PC-9 (cell line): ENCODE data around the gene SNAPC2. TPM values are rescaled to one million over a fixed set of nuclear protein-coding genes. Genes with fewer than 3 reads are reported as not detected.

Experiments used
- BruUV-seq: library from RNA; stranded (reverse); fragments of 400-500 nt; replicated peaks from 2 replicates; lab custom pipeline; 2021; lab: Mats Ljungman, UMichigan
- CTCF ChIA-PET: fragments of 300-600 bp; sonication (Branson Sonifier 250); formaldehyde crosslinking; loops from one replicate; lab custom pipeline; 2022; ENCODE audit warnings: antibody characterized with exemption; lab: Charles Lee
- POLR2A ChIA-PET: fragments of 300-600 bp; sonication (Branson Sonifier 250); formaldehyde crosslinking; loops from one replicate; lab custom pipeline; 2022; ENCODE audit warnings: antibody characterized with exemption; ENCODE audit not compliant: unreplicated experiment; lab: Charles Lee
- DNase-seq, 2 experiments: peaks; one replicate each; pipeline versions ENCODE4 v3.0.0 to v3.0.0-alpha.2; 2015 to 2022; ENCODE audit warnings: mixed read lengths in 1 of 2
- H2AFZ ChIP-seq: fragments of 200-600 bp; sonication (generic); 2 replicates; pipeline ENCODE4 v1.8.1; 2017; ENCODE audit warnings: antibody characterized with exemption
- H3F3A ChIP-seq: fragments of 200-600 bp; sonication (generic); 2 replicates; pipeline ENCODE4 v1.8.1; 2017; ENCODE audit warnings: antibody characterized with exemption, mild to moderate bottlenecking, low read depth; ENCODE audit not compliant: insufficient read depth
- H3K27ac ChIP-seq: fragments of 200-600 bp; sonication (generic); 2 replicates; pipeline ENCODE4 v1.6.1; 2016; ENCODE audit warnings: mixed run types
- H3K27me3 ChIP-seq: fragments of 200-600 bp; sonication (generic); 2 replicates; pipeline ENCODE4 v1.6.1; 2016; ENCODE audit warnings: low read depth, mixed run types; ENCODE audit not compliant: insufficient read depth
- H3K36me3 ChIP-seq: fragments of 200-600 bp; sonication (generic); 2 replicates; pipeline ENCODE4 v1.6.1; 2016; ENCODE audit warnings: low read depth, mixed run types
- H3K4me1 ChIP-seq: fragments of 200-600 bp; sonication (generic); replicated peaks from 2 replicates; pipeline ENCODE4 v1.6.1; 2016; ENCODE audit warnings: mixed run types; ENCODE audit not compliant: insufficient read depth
- H3K4me2 ChIP-seq: fragments of 200-600 bp; sonication (generic); 2 replicates; pipeline ENCODE4 v1.6.1; 2017; ENCODE audit warnings: mixed run types
- H3K4me3 ChIP-seq: fragments of 200-600 bp; sonication (generic); 2 replicates; pipeline ENCODE4 v1.6.1; 2016; ENCODE audit warnings: mixed run types
- H3K79me2 ChIP-seq: fragments of 200-600 bp; sonication (generic); 2 replicates; pipeline ENCODE4 v1.6.1; 2017; ENCODE audit warnings: low read depth, mixed run types
- H3K9me2 ChIP-seq: fragments of 200-600 bp; sonication (generic); 2 replicates; pipeline ENCODE4 v1.8.1; 2017; ENCODE audit warnings: mild to moderate bottlenecking; ENCODE audit not compliant: insufficient read depth
- H3K9me3 ChIP-seq: fragments of 200-600 bp; sonication (generic); 2 replicates; pipeline ENCODE4 v1.8.1; 2016; ENCODE audit warnings: low read depth; ENCODE audit not compliant: insufficient read depth
- H4K20me1 ChIP-seq: fragments of 200-600 bp; sonication (generic); 2 replicates; pipeline ENCODE4 v1.8.1; 2017; ENCODE audit not compliant: insufficient read depth
- CTCF ChIP-seq: fragments of 200-600 bp; sonication (generic); conservative IDR thresholded peaks from 2 replicates; pipeline ENCODE4 v1.6.1; 2017; ENCODE audit warnings: mixed run types, antibody characterized with exemption, mild to moderate bottlenecking, moderate library complexity
- EZH2 ChIP-seq: fragments of 200-600 bp; sonication (generic); IDR thresholded peaks from 2 replicates; pipeline ENCODE4 v1.8.0; 2017; ENCODE audit warnings: antibody characterized with exemption, low read depth
- intact Hi-C: fragments of 100-400 bp; cut with micrococcal nuclease; formaldehyde crosslinking; loops from one replicate; pipeline ENCODE4 v1.10.0; 2022; ENCODE audit not compliant: unreplicated experiment
- total RNA-seq: library from RNA; stranded (reverse); gene quantifications from 2 replicates; pipeline ENCODE4 v1.2.3, GENCODE V29; 2021

Gene SNAPC2
- total RNA-seq, 1 experiment from 2014 or later: 37.5 TPM

- Histone ChIP-seq H3K27ac (no peak overlapping the region), H3F3A (peaks cover 17% of the 10 kb centered on the region; the same call in 1 of the 2 replicates), H3K4me3 (no peak overlapping the region), H3K79me2 (peaks cover 46% of the 10 kb centered on the region), H3K36me3 (peaks cover 37% of the 10 kb centered on the region), H3K4me2 (no peak overlapping the region), H4K20me1 (peaks cover 15% of the 10 kb centered on the region), H3K4me1 (peaks cover 17% of the 10 kb centered on the region), H3K9me3 (no peaks in the 10 kb centered on the region), H3K27me3 (no peaks in the 10 kb centered on the region), H3K9me2 (no peaks in the 10 kb centered on the region), H2AFZ (no peak overlapping the region)
- no TSS peak for BruUV-seq
- intact Hi-C loops: loop anchor here (5.0 kb wide), 1 partner anchor 176 kb away; no protein-coding TSS in a partner anchor
- no peak for TF ChIP-seq EZH2
- ChIA-PET POLR2A (no interaction called here), CTCF (no interaction called here)
- no peak for DNase-seq
Observed at GRCh38 chr19:7940841-7941240, 20.7 kb downstream of the SNAPC2 start.

DNA sequence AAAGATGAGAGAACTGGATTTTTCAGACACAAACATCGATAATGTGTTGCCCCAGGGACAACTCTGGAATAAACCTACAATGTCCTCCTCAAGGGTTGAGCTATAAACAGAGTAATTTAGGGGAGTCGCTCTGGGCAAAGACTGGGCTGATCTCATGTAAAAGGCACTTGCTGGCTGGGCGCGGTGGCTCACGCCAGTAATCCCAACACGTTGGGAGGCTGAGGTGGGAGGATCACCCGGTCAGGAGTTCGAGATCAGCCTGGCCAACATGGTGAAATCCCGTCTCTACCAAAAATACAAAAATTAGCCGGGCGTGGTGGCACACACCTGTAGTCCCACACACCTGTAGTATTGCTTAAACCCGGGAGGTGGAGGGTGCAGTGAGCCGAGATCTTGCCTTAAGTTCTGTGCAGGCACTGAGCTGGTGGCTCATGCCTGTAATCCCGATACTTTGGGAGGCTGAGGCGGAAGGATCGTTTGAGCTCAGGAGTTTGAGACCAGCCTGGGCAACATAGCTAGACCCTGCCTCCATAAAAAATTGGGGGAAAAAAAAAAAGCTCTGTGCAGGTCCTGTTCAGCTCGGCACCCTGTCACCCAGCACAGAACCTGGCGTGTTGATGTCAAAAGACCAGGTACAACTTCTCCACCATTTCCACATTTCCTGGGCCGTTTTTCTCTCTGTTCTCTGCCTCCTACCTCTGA is 21.9 kb downstream of the SNAPC2 start:
- ChIA-PET CTCF (interaction anchor here (2.9 kb wide), 1 partner anchor 13 kb away, joined by 25 read pairs; no protein-coding TSS in a partner anchor), POLR2A (no interaction called here)
- TSS peak; percentile 43 for BruUV-seq
- Histone ChIP-seq H3K27me3 (no peaks in the 10 kb centered on the region), H3K4me3 (peak overlapping the region; percentile 87), H3K9me3 (no peaks in the 10 kb centered on the region), H3K36me3 (peaks cover 27% of the 10 kb centered on the region), H3K4me2 (peak overlapping the region; percentile 77), H3K4me1 (peaks cover 17% of the 10 kb centered on the region), H3K27ac (peak overlapping the region; percentile 91; the same call in 1 of the 2 replicates), H4K20me1 (peaks cover 15% of the 10 kb centered on the region), H2AFZ (no peak overlapping the region), H3K79me2 (peaks cover 46% of the 10 kb centered on the region), H3F3A (peaks cover 17% of the 10 kb centered on the region; the same call in 1 of the 2 replicates), H3K9me2 (no peaks in the 10 kb centered on the region)
- intact Hi-C loops: loop anchor here (5.0 kb wide), 1 partner anchor 175 kb away; no protein-coding TSS in a partner anchor
- no peak for DNase-seq
- no peak for TF ChIP-seq CTCF
- no peak for TF ChIP-seq EZH2

DNA sequence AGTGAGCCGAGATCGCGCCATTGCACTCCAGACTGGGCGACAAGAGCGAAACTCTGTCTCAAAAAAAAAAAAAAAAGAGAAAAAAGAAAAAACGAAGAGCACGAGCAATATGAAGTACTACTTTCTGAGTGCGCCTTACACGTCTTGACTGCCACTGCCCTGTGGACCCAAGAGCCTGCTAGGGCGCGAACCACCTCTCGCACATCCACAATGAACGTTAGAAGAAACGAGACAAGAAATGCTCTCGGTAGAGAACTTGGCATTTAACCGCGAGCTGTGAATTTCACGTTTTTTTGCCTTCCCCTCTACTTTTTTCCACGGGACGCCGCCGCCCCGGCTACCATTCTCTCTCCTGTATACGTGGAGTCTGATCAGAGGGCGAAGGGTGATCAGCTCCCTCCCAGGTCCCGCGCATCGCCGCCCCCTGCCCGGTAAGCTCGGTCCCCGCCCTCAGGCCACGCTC is 22.9 kb downstream of the SNAPC2 start:
- intact Hi-C loops: loop anchor here (5.0 kb wide), 1 partner anchor 174 kb away; no protein-coding TSS in a partner anchor
- Histone ChIP-seq H4K20me1 (peaks cover 10% of the 10 kb centered on the region), H3K79me2 (peaks cover 41% of the 10 kb centered on the region), H3K9me2 (no peaks in the 10 kb centered on the region), H3K4me3 (peak overlapping the region; percentile 87), H3K27me3 (no peaks in the 10 kb centered on the region), H3K9me3 (no peaks in the 10 kb centered on the region), H3K36me3 (peaks cover 20% of the 10 kb centered on the region), H3K4me1 (peaks cover 17% of the 10 kb centered on the region), H3K27ac (peak overlapping the region; percentile 91), H2AFZ (peak overlapping the region; percentile 76), H3F3A (peaks cover 15% of the 10 kb centered on the region; the same call in 1 of the 2 replicates), H3K4me2 (peak overlapping the region; percentile 77)
- no peak for TF ChIP-seq EZH2
- TF ChIP-seq CTCF: no peak
- POLR2A ChIA-PET: interaction anchor here (1.0 kb wide), 1 partner anchor 14 kb away, joined by 7 read pairs; no protein-coding TSS in a partner anchor
- CTCF ChIA-PET: interaction anchor here (0.5 to 2.9 kb wide), 9 partner anchors 14 to 1807 kb away, joined by 3 to 25 read pairs (median 3); partner anchors contain the start of gene ACSBG2
- DNase-seq: no peak
- BruUV-seq: no TSS peak
